Activated naive CD8-positive, alpha-beta T cell treated with anti-CD3 and anti-CD28 coated beads for 36 hours (primary cell): ENCODE measurements around the gene NSUN6. TPM values are rescaled to one million over a fixed set of nuclear protein-coding genes. Genes with fewer than 3 reads are reported as not detected.

ENCODE experiments used
- DNase-seq: peaks from one replicate; pipeline ENCODE4 v3.0.0; 2021
- H3K27ac Mint-ChIP-seq: one replicate; pipeline ENCODE4 v1.8.0; 2022; ENCODE audit warnings: mild to moderate bottlenecking, moderate library complexity, mixed read lengths
- H3K27me3 Mint-ChIP-seq: one replicate; pipeline ENCODE4 v1.8.0; 2022; ENCODE audit warnings: mild to moderate bottlenecking, mixed read lengths
- H3K36me3 Mint-ChIP-seq: one replicate; pipeline ENCODE4 v1.8.0; 2021; ENCODE audit warnings: mild to moderate bottlenecking, mixed read lengths
- H3K4me1 Mint-ChIP-seq: one replicate; pipeline ENCODE4 v1.8.0; 2021; ENCODE audit warnings: mixed read lengths
- H3K4me3 Mint-ChIP-seq: one replicate; pipeline ENCODE4 v1.8.0; 2022; ENCODE audit warnings: mild to moderate bottlenecking, moderate library complexity, mixed read lengths
- H3K9me3 Mint-ChIP-seq: one replicate; pipeline ENCODE4 v1.8.0; 2022; ENCODE audit warnings: mixed read lengths
- total RNA-seq, 2 experiments: library from RNA; stranded (reverse); gene quantifications; one replicate each; pipeline ENCODE4 v1.2.3, GENCODE V29; 2021

The NSUN6 gene
- total RNA-seq, 2 experiments from 2014 or later, result 13.0 to 15.5 TPM

DNA sequence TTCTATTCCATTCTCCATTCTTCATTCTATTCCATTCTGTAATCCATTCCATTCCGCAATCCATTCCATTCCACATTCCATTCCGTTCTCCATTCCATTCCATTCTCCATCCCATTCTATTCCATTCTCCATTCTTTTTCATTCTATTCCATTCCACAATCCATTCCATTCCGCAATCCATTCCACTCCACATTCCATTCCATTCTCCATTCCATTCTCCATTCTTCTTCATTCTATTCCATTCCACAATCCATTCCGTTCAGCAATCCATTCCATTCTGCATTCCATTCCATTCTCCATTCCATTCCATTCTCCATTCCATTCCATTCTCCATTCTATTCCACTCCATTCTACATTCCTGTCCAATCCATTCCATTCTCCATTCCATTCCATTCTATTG, 85.2 kb downstream of the NSUN6 start:
- Mint-ChIP-seq H3K4me3 (no peak overlapping the region), H3K27ac (no peak overlapping the region), H3K9me3 (no peaks in the 10 kb centered on the region), H3K36me3 (no peaks in the 10 kb centered on the region), H3K27me3 (no peaks in the 10 kb centered on the region), H3K4me1 (no peaks in the 10 kb centered on the region)
- no peak for DNase-seq

DNA sequence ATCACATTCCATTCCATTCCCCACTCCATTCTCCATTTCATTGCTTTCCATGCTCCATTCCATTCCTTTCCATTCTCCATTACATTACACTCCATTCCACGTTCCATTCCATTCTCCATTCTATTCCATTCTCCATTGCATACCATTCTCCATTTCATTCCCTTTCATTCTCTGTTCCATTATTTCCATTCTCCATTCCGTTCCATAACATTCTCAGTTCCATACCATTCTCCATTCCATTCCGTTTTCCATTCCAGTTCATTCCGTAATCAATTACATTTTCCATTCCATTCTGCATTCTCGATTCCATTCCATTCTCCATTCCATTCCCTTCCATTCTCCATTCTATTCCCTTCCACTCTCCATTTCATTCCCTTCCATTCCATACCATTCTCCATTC, 86.4 kb downstream of the NSUN6 start:
- Mint-ChIP-seq H3K4me1 (no peaks in the 10 kb centered on the region), H3K4me3 (no peak overlapping the region), H3K9me3 (no peaks in the 10 kb centered on the region), H3K27ac (no peak overlapping the region), H3K27me3 (no peaks in the 10 kb centered on the region), H3K36me3 (no peaks in the 10 kb centered on the region)
- no peak for DNase-seq

DNA sequence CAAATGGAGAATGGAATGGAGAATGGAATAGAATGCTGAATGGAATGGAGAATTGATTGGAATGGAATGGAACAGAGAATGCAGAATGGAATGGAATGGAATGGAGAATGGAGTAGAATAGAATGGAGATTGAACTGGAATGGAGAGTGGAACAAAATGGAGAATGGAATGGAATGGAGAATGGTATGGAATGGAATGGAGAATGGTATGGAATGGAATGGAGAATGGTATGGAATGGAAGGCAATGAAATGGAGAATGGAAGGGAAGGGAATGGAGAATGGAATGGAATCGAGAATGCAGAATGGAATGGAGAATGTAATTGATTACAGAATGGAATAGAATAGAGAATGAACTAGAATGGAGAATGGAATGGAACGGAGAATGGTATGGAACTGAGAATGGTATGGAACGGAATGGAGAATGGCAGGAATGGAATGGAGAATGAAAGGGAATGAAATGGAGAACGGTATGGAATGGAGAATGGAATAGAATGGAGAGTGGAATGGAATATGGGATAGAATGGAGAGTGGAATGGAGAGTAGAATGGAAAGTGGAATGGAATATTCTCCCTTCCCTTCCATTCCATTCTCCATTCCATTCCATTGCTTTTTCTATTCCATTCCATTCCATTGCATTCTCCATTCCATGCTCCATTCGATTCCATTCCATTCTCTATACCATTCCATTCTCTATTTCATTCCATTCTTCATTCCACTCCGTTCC, 88.2 kb downstream of the NSUN6 start:
- no peak overlapping the region for H3K27ac Mint-ChIP-seq
- no peak for DNase-seq
- no peaks in the 10 kb centered on the region for H3K36me3 Mint-ChIP-seq
- H3K9me3 Mint-ChIP-seq, result no peaks in the 10 kb centered on the region
- no peaks in the 10 kb centered on the region for H3K27me3 Mint-ChIP-seq
- no peaks in the 10 kb centered on the region for H3K4me1 Mint-ChIP-seq
- H3K4me3 Mint-ChIP-seq, result no peak overlapping the region

DNA sequence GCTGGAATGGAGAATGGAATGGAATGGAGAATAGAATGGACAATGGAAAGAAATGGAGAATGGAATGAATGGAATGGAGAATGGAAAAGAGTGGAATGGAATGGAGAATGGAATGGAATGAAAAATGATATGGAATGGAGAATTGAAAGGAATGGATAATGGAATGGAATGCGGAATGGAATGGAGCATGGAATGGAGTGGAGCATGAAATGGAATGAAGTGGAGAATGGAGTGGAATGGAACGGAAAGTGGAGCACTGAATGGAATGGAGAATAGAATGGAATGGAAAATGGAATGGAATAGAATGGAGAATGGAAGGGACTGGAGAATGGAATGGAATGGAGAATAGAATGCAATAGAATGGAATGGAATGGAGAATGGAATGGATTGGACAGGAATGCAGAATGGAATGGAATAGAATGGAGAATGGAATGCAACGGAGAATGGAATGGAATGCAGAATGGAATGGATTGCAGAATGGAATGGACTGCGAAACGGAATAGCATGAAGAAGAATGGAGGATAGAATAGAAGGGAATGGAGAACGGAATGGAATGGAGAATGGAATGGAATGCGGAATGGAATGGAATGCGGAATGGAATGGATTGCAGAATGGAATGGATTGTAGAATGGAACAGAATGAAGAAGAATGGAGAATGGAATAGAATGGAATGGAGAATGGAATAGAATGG, 89.4 kb downstream of the NSUN6 start:
- Mint-ChIP-seq H3K27ac (no peak overlapping the region), H3K4me1 (no peaks in the 10 kb centered on the region), H3K4me3 (no peak overlapping the region), H3K9me3 (no peaks in the 10 kb centered on the region), H3K27me3 (no peaks in the 10 kb centered on the region), H3K36me3 (no peaks in the 10 kb centered on the region)
- no peak for DNase-seq

DNA sequence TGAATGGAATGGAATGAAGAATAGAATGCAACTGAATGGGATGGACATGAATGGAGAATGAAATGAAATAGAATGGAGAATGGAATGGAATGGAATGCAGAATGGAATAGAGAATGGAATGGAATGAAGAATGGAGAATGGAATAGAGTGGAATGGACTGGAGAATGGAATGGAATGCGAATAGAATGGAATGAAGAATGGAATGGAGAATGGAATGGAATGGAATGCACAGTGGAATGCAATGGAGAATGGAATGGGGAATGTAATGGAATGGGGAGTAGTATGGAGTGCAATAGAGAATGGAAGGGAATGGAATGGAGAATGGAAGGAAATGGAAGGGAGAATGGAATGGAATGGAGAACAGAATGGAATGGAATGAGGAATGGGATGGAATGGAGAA, 93.4 kb downstream of the NSUN6 start:
- Mint-ChIP-seq H3K4me3 (no peak overlapping the region), H3K27ac (no peak overlapping the region), H3K36me3 (no peaks in the 10 kb centered on the region), H3K27me3 (no peaks in the 10 kb centered on the region), H3K4me1 (no peaks in the 10 kb centered on the region), H3K9me3 (no peaks in the 10 kb centered on the region)
- no peak for DNase-seq

DNA sequence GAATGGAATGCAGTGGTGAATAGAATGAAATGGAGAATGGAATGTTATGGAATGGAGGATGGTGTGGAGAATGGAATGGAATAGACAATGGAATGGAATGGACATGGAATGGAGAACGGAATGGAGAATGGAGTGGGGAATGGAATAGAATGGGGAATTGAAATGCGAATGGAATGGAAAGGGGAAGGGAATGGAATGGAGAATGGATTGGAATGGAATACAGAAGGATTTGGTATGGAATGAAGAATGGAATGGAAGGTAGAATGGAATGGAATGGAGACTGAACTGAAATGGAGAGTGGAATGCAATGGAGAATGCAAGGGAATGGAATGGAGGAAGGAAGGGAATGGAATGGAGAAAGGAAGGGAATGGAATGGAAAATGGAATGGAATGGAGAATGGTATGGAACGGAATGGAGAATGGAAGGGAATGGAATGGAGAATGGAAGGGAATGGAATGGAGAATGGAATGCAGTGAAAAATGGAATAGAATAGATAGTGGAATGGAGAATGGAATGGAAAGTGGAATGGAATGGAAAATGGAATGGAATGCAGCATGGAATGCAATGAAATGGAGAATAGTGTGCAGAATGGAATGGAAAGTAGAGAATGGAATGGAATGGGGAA, 94.8 kb downstream of the NSUN6 start:
- Mint-ChIP-seq H3K4me3 (no peak overlapping the region), H3K27me3 (no peaks in the 10 kb centered on the region), H3K27ac (no peak overlapping the region), H3K4me1 (no peaks in the 10 kb centered on the region), H3K9me3 (no peaks in the 10 kb centered on the region), H3K36me3 (peaks cover under 1% of the 10 kb centered on the region)
- no peak for DNase-seq

DNA sequence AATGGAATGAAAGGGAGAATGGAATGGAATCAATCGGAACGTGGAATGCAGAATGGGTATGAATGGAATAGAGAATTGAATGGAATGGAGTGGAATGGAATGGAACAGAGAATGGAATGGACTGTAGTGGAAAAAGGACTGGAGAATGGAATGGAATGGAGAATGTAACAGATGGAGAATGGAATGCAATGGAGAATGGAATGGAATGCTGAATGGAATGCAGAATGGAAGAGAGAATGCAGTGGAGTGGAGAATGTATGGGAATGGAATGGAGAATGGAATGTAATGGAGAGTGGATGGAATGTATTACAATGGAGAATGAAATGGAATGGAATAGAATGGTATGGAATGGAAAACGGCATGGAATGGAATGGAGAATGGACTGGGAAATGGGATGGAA, 96.9 kb downstream of the NSUN6 start:
- H3K36me3 Mint-ChIP-seq, result peaks cover 5% of the 10 kb centered on the region
- H3K27me3 Mint-ChIP-seq, result no peaks in the 10 kb centered on the region
- H3K27ac Mint-ChIP-seq, result no peak overlapping the region
- no peak for DNase-seq
- no peaks in the 10 kb centered on the region for H3K9me3 Mint-ChIP-seq
- H3K4me3 Mint-ChIP-seq, result no peak overlapping the region
- no peaks in the 10 kb centered on the region for H3K4me1 Mint-ChIP-seq

DNA sequence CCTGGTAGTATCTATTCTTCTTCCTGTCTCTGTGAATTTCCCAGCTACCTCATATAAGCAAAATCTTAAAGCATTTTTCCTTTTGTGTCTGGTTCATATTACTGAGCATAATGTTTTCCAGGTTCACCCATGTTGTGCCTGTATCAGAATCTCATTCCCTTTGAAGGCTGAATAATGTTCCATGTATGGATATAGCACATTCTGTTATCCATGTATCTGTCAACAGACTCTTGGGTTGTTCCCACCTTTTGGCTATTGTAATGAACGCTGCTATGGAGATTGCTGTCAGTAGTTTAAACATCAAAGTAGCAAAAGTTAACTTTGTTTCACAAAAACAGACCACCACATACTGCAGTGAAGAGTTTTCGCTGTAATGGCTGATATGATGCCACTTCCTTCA, 99.9 kb downstream of the NSUN6 start:
- DNase-seq, result no peak
- Mint-ChIP-seq H3K27me3 (no peaks in the 10 kb centered on the region), H3K27ac (no peak overlapping the region), H3K4me1 (no peaks in the 10 kb centered on the region), H3K4me3 (no peak overlapping the region), H3K9me3 (no peaks in the 10 kb centered on the region), H3K36me3 (peaks cover 12% of the 10 kb centered on the region)

DNA sequence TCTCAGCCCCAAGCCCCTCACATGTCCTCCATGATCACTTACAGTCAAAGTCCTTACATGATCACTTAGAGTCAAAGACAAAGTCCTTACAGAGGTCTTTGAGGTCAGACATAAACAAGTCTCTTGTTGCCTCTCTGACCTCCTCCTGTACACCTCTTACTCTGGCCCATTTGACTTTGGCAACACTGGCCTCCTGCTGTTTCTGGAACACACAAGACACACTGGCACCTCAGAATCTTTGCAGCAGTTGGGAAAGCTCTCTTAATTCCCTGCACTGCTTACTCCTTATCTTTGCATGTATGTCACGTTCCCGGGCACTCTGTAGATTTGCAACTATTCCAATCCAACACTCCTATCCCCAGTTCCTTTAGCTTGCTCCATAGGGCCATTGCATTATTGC, 102.3 kb downstream of the NSUN6 start:
- H3K36me3 Mint-ChIP-seq, result peaks cover 18% of the 10 kb centered on the region
- no peak overlapping the region for H3K27ac Mint-ChIP-seq
- DNase-seq, result no peak
- no peaks in the 10 kb centered on the region for H3K27me3 Mint-ChIP-seq
- H3K4me3 Mint-ChIP-seq, result no peak overlapping the region
- H3K4me1 Mint-ChIP-seq, result peaks cover 4% of the 10 kb centered on the region
- no peaks in the 10 kb centered on the region for H3K9me3 Mint-ChIP-seq

DNA sequence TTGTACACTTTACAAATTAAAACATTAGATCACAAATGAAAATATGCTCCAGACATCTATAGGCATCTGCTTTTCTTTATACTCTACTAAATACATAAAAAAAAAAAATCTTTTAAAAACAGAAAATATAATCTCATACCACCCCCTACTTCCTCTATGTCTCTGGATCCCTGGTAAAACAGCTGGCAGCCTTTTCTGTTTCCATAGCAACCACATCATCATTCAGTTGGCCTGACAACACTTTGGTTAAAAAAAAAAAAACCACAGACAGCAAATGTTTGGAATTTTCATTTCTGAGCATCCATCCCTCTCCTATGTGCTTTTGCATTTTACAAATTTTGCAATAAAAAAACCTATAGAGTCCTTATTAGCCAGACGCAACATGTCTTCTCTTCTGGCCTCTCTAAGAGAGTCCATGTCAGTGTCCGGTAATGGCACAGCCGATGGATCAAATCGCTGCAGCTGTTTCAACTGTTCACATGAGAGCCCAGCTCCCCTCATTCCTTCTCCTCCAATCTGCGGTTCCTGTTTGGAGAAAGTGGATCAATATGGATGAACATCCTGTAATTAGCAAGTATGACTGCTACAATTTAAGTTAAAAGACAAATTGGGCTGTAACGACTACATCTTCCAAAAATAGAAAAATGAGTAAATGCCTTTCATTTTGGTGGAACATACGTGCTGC, 105.6 kb downstream of the NSUN6 start:
- Mint-ChIP-seq H3K36me3 (peaks cover 27% of the 10 kb centered on the region), H3K27ac (no peak overlapping the region), H3K27me3 (no peaks in the 10 kb centered on the region), H3K4me1 (peaks cover 4% of the 10 kb centered on the region), H3K9me3 (no peaks in the 10 kb centered on the region), H3K4me3 (no peak overlapping the region)
- DNase-seq, result no peak

DNA sequence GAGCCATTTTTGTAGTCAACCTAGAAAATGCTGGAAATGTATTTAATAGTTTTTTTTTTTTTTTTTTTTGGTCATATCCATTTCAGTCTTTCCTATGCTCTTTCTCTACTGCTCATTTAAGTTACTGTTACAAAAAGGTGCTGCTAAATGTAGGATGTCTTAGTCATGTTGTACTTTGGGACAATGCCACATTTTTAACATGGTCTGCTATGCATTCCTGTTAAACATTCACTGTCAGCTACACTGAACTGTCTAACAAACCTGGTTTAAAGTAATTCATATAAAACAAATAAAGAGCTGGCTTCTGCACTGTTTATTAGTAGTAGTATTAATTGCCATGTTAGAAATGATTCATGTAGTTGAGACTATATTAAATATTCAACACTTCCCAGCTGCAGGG, 108.6 kb downstream of the NSUN6 start:
- H3K4me3 Mint-ChIP-seq, result no peak overlapping the region
- no peaks in the 10 kb centered on the region for H3K9me3 Mint-ChIP-seq
- H3K27ac Mint-ChIP-seq, result no peak overlapping the region
- H3K36me3 Mint-ChIP-seq, result peaks cover 32% of the 10 kb centered on the region
- no peak for DNase-seq
- H3K4me1 Mint-ChIP-seq, result peaks cover 4% of the 10 kb centered on the region
- no peaks in the 10 kb centered on the region for H3K27me3 Mint-ChIP-seq

DNA sequence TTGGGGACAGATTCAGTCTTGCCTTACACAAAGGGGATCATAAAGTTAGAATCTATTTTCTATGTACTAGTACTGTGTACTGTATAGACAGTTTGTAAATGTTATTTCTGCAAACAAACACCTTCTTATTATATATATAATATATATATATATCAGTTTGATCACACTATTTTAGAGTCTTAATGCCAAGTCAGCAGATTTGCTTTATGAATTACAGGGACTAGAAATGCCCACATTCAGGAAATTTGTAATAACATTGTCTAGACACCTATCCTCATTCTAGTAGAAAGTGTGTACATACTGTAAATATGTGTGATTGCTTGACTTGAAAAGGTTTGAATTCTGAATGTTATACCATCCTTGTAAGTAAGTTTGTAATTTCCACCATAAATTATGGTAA, 111.2 kb downstream of the NSUN6 start:
- Mint-ChIP-seq H3K9me3 (no peaks in the 10 kb centered on the region), H3K36me3 (peaks cover 39% of the 10 kb centered on the region), H3K4me1 (no peaks in the 10 kb centered on the region), H3K4me3 (no peak overlapping the region), H3K27me3 (no peaks in the 10 kb centered on the region), H3K27ac (no peak overlapping the region)
- no peak for DNase-seq

DNA sequence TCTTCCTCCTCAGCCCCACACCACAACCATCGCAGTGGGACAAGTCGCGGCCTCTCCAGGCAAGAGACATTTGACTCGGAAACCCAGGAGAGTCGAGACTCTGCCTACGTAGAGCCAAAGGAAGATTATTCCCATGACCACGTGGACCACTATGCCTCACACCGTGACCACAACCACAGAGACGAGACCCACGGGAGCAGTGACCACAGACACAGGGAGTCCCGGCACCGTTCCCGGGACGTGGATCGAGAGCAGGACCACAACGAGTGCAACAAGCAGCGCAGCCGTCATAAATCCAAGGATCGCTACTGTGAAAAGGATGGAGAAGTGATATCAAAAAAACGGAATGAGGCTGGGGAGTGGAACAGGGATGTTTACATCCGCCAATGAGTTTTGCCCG, 112.1 kb downstream of the NSUN6 start:
- Mint-ChIP-seq H3K36me3 (peaks cover 43% of the 10 kb centered on the region), H3K4me3 (no peak overlapping the region), H3K9me3 (no peaks in the 10 kb centered on the region), H3K27me3 (no peaks in the 10 kb centered on the region), H3K27ac (no peak overlapping the region), H3K4me1 (no peaks in the 10 kb centered on the region)
- no peak for DNase-seq

DNA sequence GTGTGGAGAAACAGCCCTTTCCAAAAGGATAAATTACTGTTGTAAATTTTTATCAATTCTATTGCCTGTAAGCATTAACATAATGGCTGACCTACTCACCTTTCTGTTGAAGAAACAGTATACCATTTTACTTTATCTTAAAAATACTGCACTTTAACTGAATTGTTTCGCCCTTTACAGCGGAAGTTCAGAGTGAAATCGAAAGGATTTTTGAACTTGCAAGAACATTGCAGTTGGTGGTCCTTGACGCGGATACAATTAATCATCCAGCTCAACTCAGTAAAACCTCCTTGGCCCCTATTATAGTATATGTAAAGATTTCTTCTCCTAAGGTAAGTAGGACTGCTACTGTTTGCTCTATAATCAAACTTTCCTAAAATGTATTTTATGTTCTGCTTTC, 117.5 kb downstream of the NSUN6 start:
- Mint-ChIP-seq H3K27ac (no peak overlapping the region), H3K36me3 (peaks cover 58% of the 10 kb centered on the region), H3K4me1 (no peaks in the 10 kb centered on the region), H3K27me3 (no peaks in the 10 kb centered on the region), H3K9me3 (peaks cover 8% of the 10 kb centered on the region), H3K4me3 (no peak overlapping the region)
- DNase-seq, result no peak

DNA sequence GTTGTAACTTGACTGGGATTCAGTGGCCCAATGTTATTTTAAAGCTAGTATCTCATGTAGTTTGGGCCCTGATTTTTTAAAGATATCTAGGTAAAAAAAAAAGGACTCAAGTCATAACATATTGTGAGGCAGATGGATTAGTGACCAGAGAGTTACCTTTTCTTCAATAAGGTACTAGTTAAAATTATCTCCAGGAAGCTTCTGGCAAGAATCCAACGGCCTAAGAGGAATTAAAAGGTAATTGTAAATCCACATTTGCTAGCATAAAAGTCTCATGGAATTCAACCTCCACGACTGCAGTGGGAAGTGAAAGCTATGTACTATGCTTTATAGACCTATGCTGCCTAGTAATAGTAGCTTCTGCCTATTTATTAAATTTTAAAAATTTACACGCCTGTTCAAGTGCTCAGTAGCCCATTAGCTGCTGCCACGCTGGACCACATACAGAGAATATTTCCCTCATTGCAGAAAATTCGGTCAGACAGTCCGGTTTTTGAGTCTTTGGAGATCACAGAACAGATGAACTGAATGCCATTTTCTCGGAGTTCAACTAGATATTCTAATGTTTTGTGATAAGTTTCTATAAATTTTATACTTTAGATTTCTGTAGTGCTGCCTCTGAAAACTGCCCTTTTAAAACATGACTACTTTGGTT, 118.4 kb downstream of the NSUN6 start:
- Mint-ChIP-seq H3K36me3 (peaks cover 58% of the 10 kb centered on the region), H3K27me3 (no peaks in the 10 kb centered on the region), H3K9me3 (peaks cover 8% of the 10 kb centered on the region), H3K27ac (no peak overlapping the region), H3K4me3 (no peak overlapping the region), H3K4me1 (no peaks in the 10 kb centered on the region)
- DNase-seq, result no peak
